HG03045 (cell line): Measurements from ENCODE around the gene HILPDA.
"Not testable (repeated sequence)": the region's sequence is repeated elsewhere in the genome, so short reads cannot be mapped to it uniquely, and the experiment has no call there.

Experiments used
- ATAC-seq: cut with Tn5 transposase; IDR thresholded peaks from one replicate; pipeline ENCODE4 v1.9.1; 2021; ENCODE audit warnings: mild to moderate bottlenecking, moderate library complexity; ENCODE audit not compliant: unreplicated experiment

The HILPDA gene

GRCh38 chr7:128459394-128459878, 3.8 kb downstream of the HILPDA start:
- ATAC-seq = no peak

GRCh38 chr7:128462460-128462859, 6.8 kb downstream of the HILPDA start:
- ATAC-seq = no peak

GRCh38 chr7:128463345-128463744, 7.7 kb downstream of the HILPDA start:
- not testable (repeated sequence) for ATAC-seq

- ATAC-seq = not testable (repeated sequence)
Measured at GRCh38 chr7:128463933-128464332, 8.3 kb downstream of the HILPDA start.

- not testable (repeated sequence) for ATAC-seq
Measured at GRCh38 chr7:128466871-128467270, 11.2 kb downstream of the HILPDA start.

- ATAC-seq = peak; percentile 93
Measured at GRCh38 chr7:128476402-128477335, 21.0 kb downstream of the HILPDA start, which contains the start of gene METTL2B. Gene METTL2B (plus strand): TSS chr7:128476748. CDS start chr7:128476766, 18 bp downstream.

GRCh38 chr7:128477336-128477690, 21.6 kb downstream of the HILPDA start:
- not testable (repeated sequence) for ATAC-seq

GRCh38 chr7:128479082-128479481, 23.4 kb downstream of the HILPDA start:
- not testable (repeated sequence) for ATAC-seq

- ATAC-seq = not testable (repeated sequence)
Measured at GRCh38 chr7:128488134-128488533, 32.5 kb downstream of the HILPDA start.

GRCh38 chr7:128497405-128497804, 41.7 kb downstream of the HILPDA start:
- ATAC-seq = no peak

GRCh38 chr7:128505416-128505815, 49.7 kb downstream of the HILPDA start:
- ATAC-seq = not testable (repeated sequence)

GRCh38 chr7:128506819-128507218, 51.1 kb downstream of the HILPDA start:
- not testable (repeated sequence) for ATAC-seq

GRCh38 chr7:128507321-128507993, 51.8 kb downstream of the HILPDA start:
- ATAC-seq = not testable (repeated sequence)
